ENCODE measurements around the gene AVL9.

GRCh38 chr7:32518534-32519140, 23.3 kb downstream of the AVL9 start:
- no peak for TF ChIP-seq CTCF (IDR thresholded peaks at IDR 0.05; ENCODE audit: low read depth, low read length, poor library complexity, severe bottlenecking)
- no peak for TF ChIP-seq EZH2phosphoT487 (IDR thresholded peaks at IDR 0.05; ENCODE audit: borderline replicate concordance, low read length)

Data from DOHH2 (cell line).